Adrenal gland (tissue), 5 donors: ENCODE data around the gene APP.

ENCODE experiments used
- CTCF ChIP-seq, 6 experiments: fragments of 450-650 bp in 4 of 6; fragments of 200-600 bp in 2 of 6; sonication (generic) in 1 of 6; IDR thresholded peaks; 1 replicate in 5 of 6; 2 replicates in 1 of 6; pipeline versions ENCODE4 v1.5.1 to v1.8.0; 2016 to 2021; ENCODE audit warnings: antibody characterized with exemption in 6 of 6, mild to moderate bottlenecking in 2 of 6, moderate library complexity in 1 of 6
- POLR2A ChIP-seq, 2 donors: fragments of 450-650 bp; IDR thresholded peaks; one replicate each; pipeline ENCODE4 v1.6.1; 2017; ENCODE audit warnings: antibody characterized with exemption in 2 of 2, mild to moderate bottlenecking in 2 of 2, moderate library complexity in 1 of 2
- donor health status: DM: no; HTN: no; CAD: no.

GRCh38 chr21:25901330-25901979 lies 269.1 kb downstream of the APP start:
- TF ChIP-seq CTCF (IDR thresholded peaks at IDR 0.05) (no peak), POLR2A (IDR thresholded peaks at IDR 0.05) (no peak)
